GM19468 (cell line): ENCODE data around the gene SASH1.
"Not testable (repeated sequence)": the region's sequence is repeated elsewhere in the genome, so short reads cannot be mapped to it uniquely, and the experiment has no call there.

Experiments used
- ATAC-seq: cut with Tn5 transposase; IDR thresholded peaks from one replicate; pipeline ENCODE4 v1.9.1; 2021; ENCODE audit warnings: mild to moderate bottlenecking, moderate library complexity, moderate number of reproducible peaks; ENCODE audit not compliant: unreplicated experiment; ENCODE audit errors: extremely low read depth

Gene SASH1

GRCh38 chr6:148359228-148359627, 16.6 kb downstream of the SASH1 start:
- ATAC-seq: no peak

- no peak for ATAC-seq
Measured at GRCh38 chr6:148364056-148364824, 21.6 kb downstream of the SASH1 start.

- no peak for ATAC-seq
Measured at GRCh38 chr6:148365041-148365440, 22.4 kb downstream of the SASH1 start.

- ATAC-seq: no peak
Measured at GRCh38 chr6:148367411-148368024, 24.9 kb downstream of the SASH1 start.

- ATAC-seq: no peak
Measured at GRCh38 chr6:148370176-148370575, 27.5 kb downstream of the SASH1 start.

- no peak for ATAC-seq
Measured at GRCh38 chr6:148374040-148374774, 31.6 kb downstream of the SASH1 start.

- ATAC-seq: no peak
Measured at GRCh38 chr6:148375401-148375800, 32.8 kb downstream of the SASH1 start.

- no peak for ATAC-seq
Measured at GRCh38 chr6:148379481-148379880, 36.8 kb downstream of the SASH1 start.

GRCh38 chr6:148379966-148380713, 37.5 kb downstream of the SASH1 start:
- ATAC-seq: no peak

GRCh38 chr6:148382051-148382450, 39.4 kb downstream of the SASH1 start:
- not testable (repeated sequence) for ATAC-seq

GRCh38 chr6:148382861-148383260, 40.2 kb downstream of the SASH1 start:
- ATAC-seq: no peak

GRCh38 chr6:148383658-148384368, 41.2 kb downstream of the SASH1 start:
- ATAC-seq: no peak

- ATAC-seq: no peak
Measured at GRCh38 chr6:148385379-148385778, 42.7 kb downstream of the SASH1 start.

- no peak for ATAC-seq
Measured at GRCh38 chr6:148388521-148388920, 45.9 kb downstream of the SASH1 start.

GRCh38 chr6:148389086-148389485, 46.4 kb downstream of the SASH1 start:
- ATAC-seq: no peak

GRCh38 chr6:148389917-148390316, 47.3 kb downstream of the SASH1 start:
- ATAC-seq: no peak

GRCh38 chr6:148392127-148392526, 49.5 kb downstream of the SASH1 start:
- not testable (repeated sequence) for ATAC-seq

- ATAC-seq: no peak
Measured at GRCh38 chr6:148392671-148393070, 50.0 kb downstream of the SASH1 start.

GRCh38 chr6:148395583-148396101, 53.0 kb downstream of the SASH1 start:
- ATAC-seq: no peak

GRCh38 chr6:148396411-148396810, 53.8 kb downstream of the SASH1 start:
- ATAC-seq: no peak
